Esophagus squamous epithelium (tissue), 5 donors: ENCODE measurements around the gene RNF217. TPM values are rescaled to one million over a fixed set of nuclear protein-coding genes. Genes with fewer than 3 reads are reported as not detected.

Source experiments
- DNase-seq: peaks from one replicate; lab custom pipeline; 2025; lab: John Stamatoyannopoulos, UW
- H3K27ac ChIP-seq, 4 donors: fragments of 200-600 bp; sonication (generic); one replicate each; pipeline ENCODE4 v1.5.1; 2016 to 2019; ENCODE audit warnings: mild to moderate bottlenecking in 1 of 4
- H3K27me3 ChIP-seq, 4 donors: fragments of 200-600 bp; sonication (generic); 1 replicate in 3 of 4; 2 replicates in 1 of 4; pipeline versions ENCODE4 v1.5.1 to v1.6.0; 2017 to 2021; ENCODE audit warnings: antibody characterized with exemption in 1 of 4
- H3K36me3 ChIP-seq, 3 donors: fragments of 200-600 bp; sonication (generic); one replicate each; pipeline ENCODE4 v1.5.1; 2016 to 2019
- H3K4me1 ChIP-seq, 3 donors: fragments of 200-600 bp; sonication (generic); one replicate each; pipeline ENCODE4 v1.5.1; 2017 to 2019
- H3K4me3 ChIP-seq, 4 donors: fragments of 200-600 bp; sonication (generic); 1 replicate in 3 of 4; 2 replicates in 1 of 4; pipeline ENCODE4 v1.5.1; 2016 to 2019; ENCODE audit warnings: mild to moderate bottlenecking in 2 of 4, moderate library complexity in 1 of 4
- H3K9me3 ChIP-seq, 3 donors: fragments of 200-600 bp; sonication (generic); one replicate each; pipeline ENCODE4 v1.5.1; 2016 to 2019
- CTCF ChIP-seq, 6 experiments: fragments of 450-650 bp in 4 of 6; fragments of 200-600 bp in 2 of 6; sonication (generic) in 2 of 6; IDR thresholded peaks; one replicate each; pipeline ENCODE4 v1.5.1; 2016 to 2019; ENCODE audit warnings: antibody characterized with exemption in 6 of 6, mild to moderate bottlenecking in 4 of 6, moderate library complexity in 4 of 6
- POLR2A ChIP-seq, 4 donors: fragments of 450-650 bp; IDR thresholded peaks; one replicate each; pipeline ENCODE4 v1.6.1; 2017; ENCODE audit warnings: antibody characterized with exemption in 4 of 4, mild to moderate bottlenecking in 4 of 4, moderate library complexity in 3 of 4
- WGBS, 2 donors: methylation state at CpG; one replicate each; pipeline ENCODE4 v1.1.5; 2018; 5-methylcytosine and 5-hydroxymethylcytosine counted together
- intact Hi-C: fragments of 100-400 bp; cut with DNase I; formaldehyde crosslinking; loops from one replicate; pipeline ENCODE4 v1.15.0; 2022
- total RNA-seq, 4 donors: library from RNA; depleted of rRNA; stranded (reverse); fragments of >200 nt; gene quantifications; one replicate each; pipeline ENCODE4 v1.1.0, GENCODE V29; 2016
- donor health status: DM: yes; HTN: yes; CAD: no.

The RNF217 gene
- total RNA-seq, 4 donors from 2014 or later = 9.1 to 26.3 (median 15.4) TPM

GRCh38 chr6:124982669-124983068, 20.4 kb downstream of the RNF217 start:
- TF ChIP-seq CTCF (IDR thresholded peaks at IDR 0.05) (no peak), POLR2A (IDR thresholded peaks at IDR 0.05) (no peak)
- H3K4me1 ChIP-seq = peaks cover 0 to 10% (median 4%) of the 10 kb centered on the region in 3 donors
- H3K27ac ChIP-seq = no peak overlapping the region
- no peaks in the 10 kb centered on the region for H3K27me3 ChIP-seq
- H3K36me3 ChIP-seq = peaks cover 0 to 20% (median 6%) of the 10 kb centered on the region in 3 donors
- no peak overlapping the region for H3K4me3 ChIP-seq
- intact Hi-C loops = no loop called here
- DNase-seq = no peak
- peaks cover 0 to 11% (median 0%) of the 10 kb centered on the region in 3 donors for H3K9me3 ChIP-seq

GRCh38 chr6:124983383-124984083, 21.3 kb downstream of the RNF217 start:
- no peaks in the 10 kb centered on the region for H3K27me3 ChIP-seq
- TF ChIP-seq POLR2A (IDR thresholded peaks at IDR 0.05) = no peak
- no peak for TF ChIP-seq CTCF (IDR thresholded peaks at IDR 0.05)
- no peak overlapping the region for H3K27ac ChIP-seq
- peaks cover 0 to 3% (median 0%) of the 10 kb centered on the region in 3 donors for H3K9me3 ChIP-seq
- no peak overlapping the region for H3K4me3 ChIP-seq
- H3K36me3 ChIP-seq = peaks cover 0 to 17% (median under 1%) of the 10 kb centered on the region in 3 donors
- peaks cover 0 to 10% (median 4%) of the 10 kb centered on the region in 3 donors for H3K4me1 ChIP-seq
- DNase-seq = no peak
- intact Hi-C loops = no loop called here
- WGBS, 2 donors = 76 to 90% methylated on average over 2 of the region's 2 CpGs

- intact Hi-C loops = no loop called here
- DNase-seq = no peak
- Histone ChIP-seq H3K9me3 (no peaks in the 10 kb centered on the region), H3K4me3 (no peak overlapping the region), H3K36me3 (peaks cover 0 to 8% (median 0%) of the 10 kb centered on the region in 3 donors), H3K27me3 (no peaks in the 10 kb centered on the region), H3K4me1 (peaks cover 0 to 10% (median 4%) of the 10 kb centered on the region in 3 donors), H3K27ac (no peak overlapping the region)
- 93 to 100% methylated on average over 1 of the region's 1 CpG for WGBS, 2 donors
- no peak for TF ChIP-seq POLR2A (IDR thresholded peaks at IDR 0.05)
- TF ChIP-seq CTCF (IDR thresholded peaks at IDR 0.05) = no peak
These were observed 22.6 kb downstream of the RNF217 start for GRCh38 chr6:124984668-124985338.

- Histone ChIP-seq H3K36me3 (peaks cover 0 to 8% (median 0%) of the 10 kb centered on the region in 3 donors), H3K4me3 (no peak overlapping the region), H3K4me1 (peaks cover 0 to 10% (median 4%) of the 10 kb centered on the region in 3 donors), H3K9me3 (no peaks in the 10 kb centered on the region), H3K27me3 (no peaks in the 10 kb centered on the region), H3K27ac (no peak overlapping the region)
- TF ChIP-seq CTCF (IDR thresholded peaks at IDR 0.05) (no peak), POLR2A (IDR thresholded peaks at IDR 0.05) (no peak)
- intact Hi-C loops = no loop called here
- DNase-seq = no peak
These were observed 23.9 kb downstream of the RNF217 start for GRCh38 chr6:124986164-124986563.

GRCh38 chr6:124987291-124987690, 25.1 kb downstream of the RNF217 start:
- DNase-seq = no peak
- no peak overlapping the region for H3K27ac ChIP-seq
- TF ChIP-seq CTCF (IDR thresholded peaks at IDR 0.05) = no peak
- TF ChIP-seq POLR2A (IDR thresholded peaks at IDR 0.05) = no peak
- 56 to 75% methylated on average over 1 of the region's 1 CpG for WGBS, 2 donors
- intact Hi-C loops = no loop called here
- H3K9me3 ChIP-seq = no peaks in the 10 kb centered on the region
- peaks cover 0 to 8% (median 0%) of the 10 kb centered on the region in 3 donors for H3K36me3 ChIP-seq
- H3K27me3 ChIP-seq = no peaks in the 10 kb centered on the region
- H3K4me1 ChIP-seq = peaks cover 0 to 10% (median 4%) of the 10 kb centered on the region in 3 donors
- no peak overlapping the region for H3K4me3 ChIP-seq
